ENCODE measurements around the gene TMEM138.

The TMEM138 gene

GRCh38 chr11:61362542-61362875 lies 335 bp downstream of the TMEM138 start:
- Histone ChIP-seq H3K4me1 (ENCODE audit: control insufficient read depth, low read depth, low read length) (no peaks in the 10 kb centered on the region), H3K36me3 (ENCODE audit: control insufficient read depth, insufficient read depth, low read length) (peaks cover 12% of the 10 kb centered on the region), H3K27me3 (ENCODE audit: insufficient read depth, low read length, poor library complexity) (no peaks in the 10 kb centered on the region), H3K4me2 (ENCODE audit: low read length) (peak overlapping the region; percentile 51), H3K79me2 (ENCODE audit: control insufficient read depth, insufficient read depth, low read length) (peaks cover 18% of the 10 kb centered on the region), H4K8ac (ENCODE audit: low read depth, low read length) (no peak overlapping the region), H3K9ac (ENCODE audit: low read length) (peak overlapping the region; percentile 92), H2AK5ac (ENCODE audit: low read length) (peak overlapping the region; percentile 6), H3K18ac (ENCODE audit: low read length) (peak overlapping the region; percentile 62), H3K4me3 (ENCODE audit: low read length) (peak overlapping the region; percentile 79), H3K27ac (ENCODE audit: low read depth, low read length) (no peak overlapping the region), H4K5ac (ENCODE audit: low read length) (no peak overlapping the region), H3K4ac (ENCODE audit: low read depth, low read length) (peak overlapping the region; percentile 49), H3K79me1 (ENCODE audit: low read length) (peaks cover 11% of the 10 kb centered on the region), H2BK15ac (replicated peaks; ENCODE audit: low read depth) (no peak overlapping the region), H2BK120ac (ENCODE audit: low read depth, low read length) (no peak overlapping the region), H2BK5ac (ENCODE audit: low read length) (peak overlapping the region; percentile 66), H3K23ac (ENCODE audit: low read length) (no peak overlapping the region), H3K56ac (ENCODE audit: low read length) (peak overlapping the region; percentile 95)
- WGBS (ENCODE audit: extremely low coverage, insufficient coverage, low lambda C conversion rate): no CpG with 5 or more reads among the region's 12 CpGs
- DNase-seq: no peak

GRCh38 chr11:61364012-61364675 lies 2.0 kb downstream of the TMEM138 start:
- H3K23ac ChIP-seq (ENCODE audit: low read length): no peak overlapping the region
- no peak overlapping the region for H2AK5ac ChIP-seq (ENCODE audit: low read length)
- H3K79me2 ChIP-seq (ENCODE audit: control insufficient read depth, insufficient read depth, low read length): peaks cover 18% of the 10 kb centered on the region
- H4K5ac ChIP-seq (ENCODE audit: low read length): no peak overlapping the region
- H2BK15ac ChIP-seq (replicated peaks; ENCODE audit: low read depth): no peak overlapping the region
- H3K4me3 ChIP-seq (ENCODE audit: low read length): no peak overlapping the region
- H3K27me3 ChIP-seq (ENCODE audit: insufficient read depth, low read length, poor library complexity): no peaks in the 10 kb centered on the region
- no peak overlapping the region for H3K27ac ChIP-seq (ENCODE audit: low read depth, low read length)
- H4K8ac ChIP-seq (ENCODE audit: low read depth, low read length): no peak overlapping the region
- no peak overlapping the region for H3K4me2 ChIP-seq (ENCODE audit: low read length)
- WGBS (ENCODE audit: extremely low coverage, insufficient coverage, low lambda C conversion rate): no CpG with 5 or more reads among the region's 5 CpGs
- H2BK120ac ChIP-seq (ENCODE audit: low read depth, low read length): no peak overlapping the region
- DNase-seq: no peak
- no peak overlapping the region for H3K4ac ChIP-seq (ENCODE audit: low read depth, low read length)
- H3K79me1 ChIP-seq (ENCODE audit: low read length): peaks cover 11% of the 10 kb centered on the region
- H3K9ac ChIP-seq (ENCODE audit: low read length): no peak overlapping the region
- H2BK5ac ChIP-seq (ENCODE audit: low read length): no peak overlapping the region
- peaks cover 19% of the 10 kb centered on the region for H3K36me3 ChIP-seq (ENCODE audit: control insufficient read depth, insufficient read depth, low read length)
- no peak overlapping the region for H3K18ac ChIP-seq (ENCODE audit: low read length)
- no peaks in the 10 kb centered on the region for H3K4me1 ChIP-seq (ENCODE audit: control insufficient read depth, low read depth, low read length)
- H3K56ac ChIP-seq (ENCODE audit: low read length): no peak overlapping the region

DNA sequence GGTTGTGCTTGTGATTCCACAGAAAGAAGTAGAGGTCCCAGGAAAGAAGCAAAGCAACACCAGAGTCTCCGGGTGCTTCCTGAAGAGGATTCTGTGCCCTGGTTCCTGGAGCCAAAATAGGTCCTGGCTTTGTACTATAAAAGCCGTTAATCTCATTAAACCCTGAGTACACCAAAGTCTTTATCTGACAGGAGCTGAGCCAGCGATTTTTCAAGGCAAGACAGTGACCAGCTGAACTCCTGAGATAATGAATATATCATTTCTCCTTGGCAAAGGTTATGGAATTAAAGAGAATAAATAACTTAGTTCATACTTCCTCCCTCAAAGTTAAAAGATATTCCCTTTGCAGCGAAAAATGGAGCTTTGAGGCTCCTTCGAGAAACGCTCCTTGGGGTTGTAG lies 5.2 kb downstream of the TMEM138 start:
- Histone ChIP-seq H3K36me3 (ENCODE audit: control insufficient read depth, insufficient read depth, low read length) (peaks cover 23% of the 10 kb centered on the region), H3K9ac (ENCODE audit: low read length) (no peak overlapping the region), H3K23ac (ENCODE audit: low read length) (no peak overlapping the region), H4K8ac (ENCODE audit: low read depth, low read length) (no peak overlapping the region), H3K4me3 (ENCODE audit: low read length) (no peak overlapping the region), H3K4me1 (ENCODE audit: control insufficient read depth, low read depth, low read length) (no peaks in the 10 kb centered on the region), H3K4me2 (ENCODE audit: low read length) (no peak overlapping the region), H3K27me3 (ENCODE audit: insufficient read depth, low read length, poor library complexity) (no peaks in the 10 kb centered on the region), H2AK5ac (ENCODE audit: low read length) (no peak overlapping the region), H3K79me1 (ENCODE audit: low read length) (peaks cover 6% of the 10 kb centered on the region), H3K4ac (ENCODE audit: low read depth, low read length) (no peak overlapping the region), H2BK120ac (ENCODE audit: low read depth, low read length) (no peak overlapping the region), H3K56ac (ENCODE audit: low read length) (no peak overlapping the region), H2BK15ac (replicated peaks; ENCODE audit: low read depth) (no peak overlapping the region), H3K27ac (ENCODE audit: low read depth, low read length) (no peak overlapping the region), H2BK5ac (ENCODE audit: low read length) (no peak overlapping the region), H3K18ac (ENCODE audit: low read length) (no peak overlapping the region), H4K5ac (ENCODE audit: low read length) (no peak overlapping the region), H3K79me2 (ENCODE audit: control insufficient read depth, insufficient read depth, low read length) (peaks cover 12% of the 10 kb centered on the region)
- no peak for DNase-seq
- no CpG with 5 or more reads among the region's 6 CpGs for WGBS (ENCODE audit: extremely low coverage, insufficient coverage, low lambda C conversion rate)

DNA sequence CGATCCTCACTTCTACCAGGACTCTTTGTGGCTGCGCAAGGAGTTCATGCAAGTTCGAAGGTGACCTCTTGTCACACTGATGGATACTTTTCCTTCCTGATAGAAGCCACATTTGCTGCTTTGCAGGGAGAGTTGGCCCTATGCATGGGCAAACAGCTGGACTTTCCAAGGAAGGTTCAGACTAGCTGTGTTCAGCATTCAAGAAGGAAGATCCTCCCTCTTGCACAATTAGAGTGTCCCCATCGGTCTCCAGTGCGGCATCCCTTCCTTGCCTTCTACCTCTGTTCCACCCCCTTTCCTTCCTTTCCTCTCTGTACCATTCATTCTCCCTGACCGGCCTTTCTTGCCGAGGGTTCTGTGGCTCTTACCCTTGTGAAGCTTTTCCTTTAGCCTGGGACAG lies 6.5 kb downstream of the TMEM138 start:
- H2BK5ac ChIP-seq (ENCODE audit: low read length): no peak overlapping the region
- no peak overlapping the region for H2AK5ac ChIP-seq (ENCODE audit: low read length)
- H3K23ac ChIP-seq (ENCODE audit: low read length): no peak overlapping the region
- no peak overlapping the region for H3K4me2 ChIP-seq (ENCODE audit: low read length)
- H2BK120ac ChIP-seq (ENCODE audit: low read depth, low read length): no peak overlapping the region
- H3K27ac ChIP-seq (ENCODE audit: low read depth, low read length): no peak overlapping the region
- peaks cover 6% of the 10 kb centered on the region for H3K79me1 ChIP-seq (ENCODE audit: low read length)
- no peak overlapping the region for H4K8ac ChIP-seq (ENCODE audit: low read depth, low read length)
- H3K9ac ChIP-seq (ENCODE audit: low read length): no peak overlapping the region
- H3K79me2 ChIP-seq (ENCODE audit: control insufficient read depth, insufficient read depth, low read length): peaks cover 3% of the 10 kb centered on the region
- H2BK15ac ChIP-seq (replicated peaks; ENCODE audit: low read depth): no peak overlapping the region
- no peaks in the 10 kb centered on the region for H3K27me3 ChIP-seq (ENCODE audit: insufficient read depth, low read length, poor library complexity)
- no peak for DNase-seq
- no CpG with 5 or more reads among the region's 7 CpGs for WGBS (ENCODE audit: extremely low coverage, insufficient coverage, low lambda C conversion rate)
- H3K4ac ChIP-seq (ENCODE audit: low read depth, low read length): no peak overlapping the region
- H3K4me3 ChIP-seq (ENCODE audit: low read length): no peak overlapping the region
- no peak overlapping the region for H4K5ac ChIP-seq (ENCODE audit: low read length)
- no peak overlapping the region for H3K56ac ChIP-seq (ENCODE audit: low read length)
- peaks cover 23% of the 10 kb centered on the region for H3K36me3 ChIP-seq (ENCODE audit: control insufficient read depth, insufficient read depth, low read length)
- no peak overlapping the region for H3K18ac ChIP-seq (ENCODE audit: low read length)
- no peaks in the 10 kb centered on the region for H3K4me1 ChIP-seq (ENCODE audit: control insufficient read depth, low read depth, low read length)

GRCh38 chr11:61369372-61370348 lies 7.5 kb downstream of the TMEM138 start:
- Histone ChIP-seq H3K4me1 (ENCODE audit: control insufficient read depth, low read depth, low read length) (no peaks in the 10 kb centered on the region), H2BK120ac (ENCODE audit: low read depth, low read length) (no peak overlapping the region), H3K4ac (ENCODE audit: low read depth, low read length) (no peak overlapping the region), H3K79me2 (ENCODE audit: control insufficient read depth, insufficient read depth, low read length) (no peaks in the 10 kb centered on the region), H3K9ac (ENCODE audit: low read length) (no peak overlapping the region), H3K56ac (ENCODE audit: low read length) (no peak overlapping the region), H3K79me1 (ENCODE audit: low read length) (peaks cover 3% of the 10 kb centered on the region), H3K23ac (ENCODE audit: low read length) (no peak overlapping the region), H3K36me3 (ENCODE audit: control insufficient read depth, insufficient read depth, low read length) (peaks cover 19% of the 10 kb centered on the region), H3K27ac (ENCODE audit: low read depth, low read length) (no peak overlapping the region), H4K5ac (ENCODE audit: low read length) (no peak overlapping the region), H3K18ac (ENCODE audit: low read length) (no peak overlapping the region), H3K27me3 (ENCODE audit: insufficient read depth, low read length, poor library complexity) (no peaks in the 10 kb centered on the region), H2BK5ac (ENCODE audit: low read length) (no peak overlapping the region), H2BK15ac (replicated peaks; ENCODE audit: low read depth) (no peak overlapping the region), H3K4me2 (ENCODE audit: low read length) (no peak overlapping the region), H4K8ac (ENCODE audit: low read depth, low read length) (no peak overlapping the region), H3K4me3 (ENCODE audit: low read length) (no peak overlapping the region), H2AK5ac (ENCODE audit: low read length) (no peak overlapping the region)
- DNase-seq: no peak
- no CpG with 5 or more reads among the region's 9 CpGs for WGBS (ENCODE audit: extremely low coverage, insufficient coverage, low lambda C conversion rate)
